COR-L47 (cell line): ENCODE data around the gene CGB5.
"Not testable (repeated sequence)": the region's sequence is repeated elsewhere in the genome, so short reads cannot be mapped to it uniquely, and the experiment has no call there.

Source experiments
- DNase-seq: peaks from one replicate; lab custom pipeline; 2025; lab: John Stamatoyannopoulos, UW

Gene CGB5

GRCh38 chr19:49020931-49021895 is 22.4 kb upstream of the CGB5 start:
- DNase-seq = no peak

DNA sequence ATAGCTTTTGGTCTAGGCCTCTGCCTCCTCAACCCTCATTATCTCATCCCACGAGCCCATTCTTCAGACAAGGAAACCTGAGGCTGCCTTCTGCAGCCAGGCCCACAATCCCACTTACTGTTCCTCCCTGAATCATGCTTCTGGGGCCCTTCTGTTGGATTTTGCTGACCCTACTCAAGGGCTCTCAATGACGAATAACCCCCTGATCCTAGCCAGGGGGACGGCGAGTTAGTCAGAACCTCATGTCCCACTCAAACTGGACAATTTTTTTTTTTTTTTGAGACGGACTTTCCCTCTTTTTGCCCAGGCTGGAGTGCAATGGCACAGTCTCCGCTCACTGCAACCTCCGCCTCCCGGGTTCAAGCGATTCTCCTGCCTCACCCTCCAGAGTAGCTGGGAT is 21.5 kb upstream of the CGB5 start:
- no peak for DNase-seq

- DNase-seq = not testable (repeated sequence)
These were observed 19.4 kb upstream of the CGB5 start, which contains the start of gene CGB3 for GRCh38 chr19:49024233-49024632. CGB3 (minus strand) TSS chr19:49024333; CDS start chr19:49023971, 362 bp downstream.

GRCh38 chr19:49025088-49025487 is 18.6 kb upstream of the CGB5 start:
- not testable (repeated sequence) for DNase-seq

DNA sequence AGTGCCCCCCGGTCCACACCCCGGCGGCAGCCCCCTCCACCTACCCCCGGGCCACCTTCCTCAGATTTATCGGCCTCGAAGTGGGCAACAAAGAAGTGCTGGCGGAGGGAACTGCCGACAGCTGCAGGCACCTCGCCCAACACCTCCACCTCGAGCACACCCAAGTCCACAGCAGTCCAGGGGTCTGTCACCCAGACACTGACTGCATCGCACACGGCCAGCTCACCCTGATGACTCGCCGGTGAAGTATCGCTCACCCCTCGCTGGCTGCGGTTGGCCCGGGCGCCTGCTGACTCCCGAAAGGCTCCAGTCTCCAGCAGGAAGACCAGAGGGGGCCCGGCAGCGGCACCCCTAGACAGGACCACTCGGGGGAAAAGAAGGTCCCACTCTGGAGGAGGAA is 18.0 kb upstream of the CGB5 start:
- DNase-seq = not testable (repeated sequence)

DNA sequence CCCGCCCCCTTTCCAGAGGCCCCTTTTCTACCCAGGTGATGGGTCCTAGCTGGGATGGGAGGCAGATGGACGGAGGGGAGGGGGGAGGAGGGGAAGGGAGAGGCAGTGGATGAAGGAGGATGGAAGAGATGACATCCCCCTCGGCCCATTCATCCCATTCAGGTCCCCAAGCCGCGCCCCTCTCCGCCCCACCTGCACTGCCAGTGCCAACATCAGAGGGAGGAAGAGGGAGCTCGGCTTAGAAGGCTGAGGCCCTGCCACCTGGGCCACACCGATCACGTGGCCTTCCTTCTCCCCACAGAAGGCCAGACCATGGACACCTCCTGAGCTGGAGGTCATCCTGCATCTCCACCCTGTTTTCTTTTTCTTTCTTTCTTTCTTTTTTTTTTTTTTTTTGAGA is 15.0 kb upstream of the CGB5 start:
- not testable (repeated sequence) for DNase-seq

- DNase-seq = not testable (repeated sequence)
These were observed 13.9 kb upstream of the CGB5 start for GRCh38 chr19:49029749-49030148.

GRCh38 chr19:49030323-49030722 is 13.3 kb upstream of the CGB5 start:
- DNase-seq = not testable (repeated sequence)

GRCh38 chr19:49031642-49032301 is 11.9 kb upstream of the CGB5 start, which contains the start of gene CGB2:
CGB2 (plus strand) TSS chr19:49031890; CDS start chr19:49032096, 206 bp downstream.
- DNase-seq = not testable (repeated sequence)

DNA sequence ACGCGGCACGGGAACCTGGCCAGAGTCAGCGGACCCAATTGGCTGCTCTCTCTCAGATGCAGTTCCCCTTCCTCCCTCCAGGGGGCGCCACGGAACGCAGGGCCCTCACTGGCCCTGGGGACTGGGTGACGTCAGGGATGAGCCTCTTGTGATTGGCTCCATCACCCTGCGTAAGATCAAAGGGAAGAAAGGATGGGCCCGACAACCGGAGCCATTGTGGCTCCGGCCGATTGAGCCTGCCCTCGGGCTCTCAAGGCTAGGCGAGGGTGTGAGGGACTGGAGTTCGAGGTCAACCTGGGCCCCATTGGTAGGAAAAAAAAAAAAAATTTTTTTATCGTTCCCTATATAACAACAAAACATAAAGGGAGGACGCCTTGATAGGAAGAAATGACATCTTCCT is 6.8 kb upstream of the CGB5 start, which contains the start of gene CGB1:
Gene CGB1 (minus strand): TSS at position 81 of the 400 bp plus-strand sequence. CDS start 184 bp downstream, outside the sequence.
- DNase-seq = not testable (repeated sequence)

- not testable (repeated sequence) for DNase-seq
These were observed 5.5 kb upstream of the CGB5 start for GRCh38 chr19:49038111-49038510.

DNA sequence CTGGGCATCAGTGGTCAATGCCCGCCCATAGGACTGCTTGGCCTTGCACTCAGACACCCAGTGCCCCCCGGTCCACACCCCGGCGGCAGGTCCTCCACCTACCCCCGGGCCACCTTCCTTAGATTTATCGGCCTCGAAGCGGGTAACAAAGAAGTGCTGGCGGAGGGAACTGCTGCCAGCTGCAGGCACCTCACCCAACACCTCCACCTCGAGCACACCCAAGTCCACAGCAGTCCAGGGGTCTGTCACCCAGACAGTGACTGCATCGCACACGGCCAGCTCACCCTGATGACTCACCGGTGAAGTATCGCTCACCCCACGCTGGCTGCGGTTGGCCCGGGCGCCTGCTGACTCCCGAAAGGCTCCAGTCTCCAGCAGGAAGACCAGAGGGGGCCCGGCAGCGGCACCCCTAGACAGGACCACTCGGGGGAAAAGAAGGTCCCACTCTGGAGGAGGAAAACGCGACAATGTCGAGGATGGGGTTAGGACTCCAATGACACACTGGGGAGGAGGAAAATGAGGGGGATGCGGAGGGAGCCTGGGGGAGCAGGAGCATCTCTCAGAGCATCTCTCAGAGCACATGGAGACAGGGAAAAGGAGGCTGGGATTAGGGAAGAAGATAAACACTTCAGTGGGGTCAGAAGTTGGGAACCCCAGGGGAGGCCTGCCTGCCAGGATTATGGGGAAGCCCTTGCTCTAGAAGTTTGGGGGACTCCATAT is 4.9 kb upstream of the CGB5 start:
- not testable (repeated sequence) for DNase-seq

GRCh38 chr19:49039736-49040135 is 3.9 kb upstream of the CGB5 start:
- DNase-seq = not testable (repeated sequence)

DNA sequence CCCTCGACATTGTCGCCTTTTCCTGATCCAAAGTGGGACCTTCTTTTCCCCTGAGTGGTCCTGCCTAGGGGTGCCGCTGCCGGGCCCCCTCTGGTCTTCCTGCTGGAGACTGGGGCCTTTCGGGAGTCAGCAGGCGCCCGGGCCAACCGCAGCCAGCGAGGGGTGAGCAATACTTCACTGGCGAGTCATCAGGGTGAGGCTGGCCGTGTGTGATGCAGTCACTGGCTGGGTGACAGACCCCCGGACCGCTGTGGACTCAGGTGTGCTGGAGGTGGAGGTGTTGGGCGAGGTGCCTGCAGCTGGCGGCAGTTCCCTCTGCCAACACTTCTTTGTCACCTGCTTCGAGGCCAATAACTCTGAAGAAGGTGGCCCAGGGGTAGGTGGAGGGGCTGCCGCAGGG is 1.5 kb upstream of the CGB5 start:
- DNase-seq = no peak

DNA sequence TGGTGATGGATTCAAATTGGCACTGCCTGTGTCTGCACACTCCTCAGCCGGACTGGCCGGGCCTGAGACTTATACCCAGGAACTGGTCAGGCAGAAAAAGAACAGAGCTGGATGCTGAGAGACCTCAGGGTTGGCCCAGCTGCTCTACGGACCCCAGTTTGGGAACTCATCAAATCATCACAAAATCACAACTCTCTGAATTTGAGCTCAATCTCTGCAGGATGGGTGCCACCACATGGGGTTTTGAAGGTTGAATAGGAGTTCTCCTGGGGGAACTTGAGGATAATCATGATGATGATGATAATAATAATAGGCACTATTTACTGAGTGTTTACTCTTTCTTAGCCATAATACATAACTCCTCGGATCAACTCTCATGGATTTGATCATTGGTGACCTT is 982 bp upstream of the CGB5 start:
- not testable (repeated sequence) for DNase-seq

DNA sequence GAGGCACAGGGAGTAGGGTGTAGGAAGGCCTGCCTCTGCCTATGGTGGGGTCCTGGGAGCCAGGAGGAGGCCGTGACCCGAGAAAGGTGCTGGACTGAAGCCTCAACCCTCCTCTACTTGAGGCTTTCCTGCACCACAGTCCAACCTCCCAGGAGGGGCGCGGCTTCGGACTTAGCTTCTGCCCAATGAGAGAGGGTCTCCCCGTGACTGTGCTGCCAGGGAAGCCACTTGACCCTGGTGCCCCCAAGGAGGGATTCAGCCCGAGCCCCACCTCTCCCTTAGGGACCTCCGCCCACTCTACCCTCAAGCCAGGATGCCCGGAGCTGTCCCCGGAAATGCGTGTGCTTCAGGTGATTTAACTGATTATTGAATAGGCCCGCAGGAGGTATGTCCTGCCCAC is 5.4 kb downstream of the CGB5 start, which contains the start of gene CGB8:
Gene CGB8 (minus strand): TSS at position 101 of the 400 bp plus-strand sequence. CDS start 372 bp downstream, outside the sequence.
- not testable (repeated sequence) for DNase-seq

DNA sequence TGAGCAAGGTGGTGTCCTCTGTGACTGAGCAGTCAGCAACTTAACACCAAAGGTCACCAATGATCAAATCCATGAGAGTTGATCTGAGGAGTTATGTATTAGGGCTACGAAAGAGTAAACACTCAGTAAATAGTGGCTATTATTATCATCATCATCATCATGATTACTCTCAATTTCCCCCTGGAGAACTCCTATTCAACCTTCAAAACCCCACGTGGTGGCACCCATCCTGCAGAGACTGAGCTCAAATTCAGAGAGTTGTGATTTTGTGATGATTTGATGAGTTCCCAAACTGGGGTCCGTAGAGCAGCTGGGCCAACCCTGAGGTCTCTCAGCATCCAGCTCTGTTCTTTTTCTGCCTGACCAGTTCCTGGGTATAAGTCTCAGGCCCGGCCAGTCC is 6.2 kb downstream of the CGB5 start:
- not testable (repeated sequence) for DNase-seq

DNA sequence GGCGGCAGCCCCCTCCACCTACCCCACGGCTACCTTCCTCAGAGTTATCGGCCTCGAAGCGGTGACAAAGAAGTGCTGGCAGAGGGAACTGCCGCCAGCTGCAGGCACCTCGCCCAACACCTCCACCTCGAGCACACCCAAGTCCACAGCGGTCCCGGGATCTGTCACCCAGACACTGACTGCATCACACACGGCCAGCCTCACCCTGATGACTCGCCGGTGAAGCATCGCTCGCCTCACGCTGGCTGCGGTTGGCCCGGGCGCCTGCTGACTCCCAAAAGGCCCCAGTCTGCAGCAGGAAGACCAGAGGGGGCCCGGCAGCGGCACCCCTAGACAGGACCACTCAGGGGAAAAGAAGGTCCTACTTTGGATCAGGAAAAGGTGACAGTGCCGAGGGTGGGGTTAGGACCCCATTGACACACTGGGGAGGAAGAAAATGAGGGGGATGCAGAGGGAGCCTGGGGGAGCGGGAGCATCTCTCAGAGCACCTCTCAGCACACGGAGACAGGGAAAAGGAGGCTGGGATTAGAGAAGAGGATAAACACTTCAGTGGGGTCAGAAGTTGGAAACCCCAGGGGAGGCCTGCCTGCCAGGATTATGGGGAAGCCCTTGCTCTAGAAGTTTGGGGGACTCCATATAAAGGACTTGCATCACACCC is 6.9 kb downstream of the CGB5 start:
- not testable (repeated sequence) for DNase-seq

DNA sequence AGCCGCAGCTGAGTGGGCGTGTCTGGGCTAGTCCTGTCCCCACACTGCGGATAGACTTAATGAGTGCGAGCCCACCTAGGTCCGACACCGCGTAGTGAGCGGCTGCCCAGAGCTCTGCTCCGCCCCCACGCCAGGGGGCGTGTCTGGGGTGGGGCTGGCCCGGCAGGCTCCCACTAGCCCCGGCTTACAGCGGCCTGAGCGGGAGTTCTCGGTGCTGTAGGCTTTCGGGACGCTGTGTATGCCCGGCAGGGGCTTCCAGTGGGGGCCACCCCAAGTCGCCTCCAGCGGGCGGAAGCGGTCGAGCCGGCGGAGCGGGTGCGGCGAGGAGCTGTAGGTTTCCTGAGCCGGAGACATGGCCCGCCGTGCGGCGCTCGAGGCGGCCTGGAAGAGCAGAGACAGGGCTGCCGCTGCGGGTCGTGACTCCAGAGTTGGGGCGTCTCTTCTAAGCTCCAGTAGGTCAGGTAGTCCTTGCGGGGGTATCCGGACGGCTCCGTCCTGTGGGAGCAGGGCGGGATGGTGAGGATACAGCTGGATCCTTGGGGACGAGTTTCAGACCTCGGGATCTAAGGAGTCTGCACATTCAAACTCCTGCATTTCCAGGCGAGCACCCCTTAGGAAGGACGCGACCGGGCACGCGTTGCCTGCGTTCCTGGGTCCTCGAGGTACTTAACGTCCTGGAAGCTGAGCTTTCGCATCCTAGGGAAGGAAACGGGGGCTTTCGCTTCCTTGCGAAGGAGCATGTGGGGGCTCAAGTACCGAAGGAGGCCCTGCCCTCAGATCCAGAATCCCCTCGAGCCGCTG is 12.7 kb downstream of the CGB5 start:
- no peak for DNase-seq

DNA sequence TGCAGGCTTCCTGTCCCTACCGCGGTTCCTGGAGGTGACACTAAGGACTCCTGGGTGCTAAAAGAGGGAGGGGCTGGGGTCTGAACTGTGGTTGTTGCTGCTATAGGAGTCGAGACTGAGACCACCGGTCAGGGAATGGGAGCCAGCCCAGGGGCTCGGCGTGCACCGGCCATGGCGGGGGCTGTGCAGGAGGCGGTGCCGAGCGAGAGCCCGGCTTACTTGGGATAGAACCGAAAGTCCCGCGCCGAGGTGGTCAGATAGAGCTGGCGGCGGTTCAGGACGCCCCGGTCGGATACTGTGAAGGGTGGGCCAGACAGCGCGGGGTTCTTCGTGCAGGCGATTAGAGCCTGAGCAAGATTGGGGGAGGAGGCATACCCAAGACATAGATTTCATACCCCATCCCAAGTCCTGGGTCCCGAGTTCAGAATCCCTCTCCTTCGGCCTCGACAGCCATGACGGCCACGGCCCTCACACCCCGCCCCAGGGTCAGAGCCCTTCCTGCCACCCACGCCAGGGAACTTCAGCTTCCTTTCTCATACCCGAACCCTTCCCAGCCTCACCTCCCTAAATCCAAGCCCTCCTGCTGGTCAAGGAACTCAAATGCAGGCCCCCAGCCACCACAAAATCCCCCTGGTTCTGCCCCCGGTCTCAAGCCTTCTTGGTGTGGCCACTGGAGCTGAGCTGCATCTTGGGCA is 13.4 kb downstream of the CGB5 start:
- DNase-seq = not testable (repeated sequence)
